IMR-90 (cell line): ENCODE results near the gene RPTOR. TPM values are rescaled to one million over a fixed set of nuclear protein-coding genes. Genes with fewer than 3 reads are reported as not detected.

Source experiments
- ATAC-seq: fragments of 200-7000 bp; cut with Tn5 transposase; 2 replicates; pipeline ENCODE4 v1.9.1; 2020; ENCODE audit warnings: low read depth, mild to moderate bottlenecking, moderate library complexity
- BruUV-seq: library from RNA; stranded (reverse); fragments of 400-500 nt; replicated peaks from 2 replicates; lab custom pipeline; 2021; lab: Mats Ljungman, UMichigan
- CTCF ChIA-PET: fragments of 300-600 bp; formaldehyde crosslinking; extraction: SDS; loops from one replicate; lab custom pipeline; 2021; ENCODE audit warnings: antibody characterized with exemption; lab: Yijun Ruan, JAX
- POLR2A ChIA-PET: fragments of 300-600 bp; sonication (Branson Sonifier 250); formaldehyde crosslinking; loops from one replicate; lab custom pipeline; 2022; ENCODE audit warnings: antibody characterized with exemption; ENCODE audit not compliant: unreplicated experiment; lab: Charles Lee
- DNase-seq: peaks from one replicate; pipeline ENCODE4 v3.0.0; 2013
- H2AFZ ChIP-seq: replicated peaks from 2 replicates; pipeline ENCODE3; 2013; ENCODE audit warnings: low read length, mild to moderate bottlenecking; ENCODE audit not compliant: poor library complexity
- H2AK5ac ChIP-seq: 2 replicates; pipeline ENCODE4 v1.6.1; 2013; ENCODE audit warnings: low read depth, low read length, inconsistent platforms
- H2AK9ac ChIP-seq: replicated peaks from 2 replicates; pipeline ENCODE3; 2013; ENCODE audit warnings: mild to moderate bottlenecking, low read depth, low read length, moderate library complexity; ENCODE audit not compliant: poor library complexity
- H2BK120ac ChIP-seq: 2 replicates; pipeline ENCODE4 v1.6.1; 2013; ENCODE audit warnings: low read depth, low read length, inconsistent platforms
- H2BK15ac ChIP-seq: 3 replicates; pipeline ENCODE4 v1.6.1; 2013; ENCODE audit warnings: low read depth, low read length, inconsistent platforms
- H2BK20ac ChIP-seq: 2 replicates; pipeline ENCODE4 v1.6.1; 2013; ENCODE audit warnings: low read depth, mild to moderate bottlenecking, inconsistent platforms, low read length, moderate library complexity
- H2BK5ac ChIP-seq: 2 replicates; pipeline ENCODE4 v1.6.1; 2013; ENCODE audit warnings: mild to moderate bottlenecking, low read depth, low read length, inconsistent platforms; ENCODE audit not compliant: poor library complexity, severe bottlenecking
- H3K14ac ChIP-seq: replicated peaks from 2 replicates; pipeline ENCODE4 v1.6.1; 2013; ENCODE audit warnings: low read depth, low read length, inconsistent platforms
- H3K18ac ChIP-seq: 2 replicates; pipeline ENCODE4 v1.6.1; 2013; ENCODE audit warnings: low read depth, low read length, control low read depth
- H3K23ac ChIP-seq: 2 replicates; pipeline ENCODE4 v1.6.1; 2013; ENCODE audit warnings: low read depth, low read length, inconsistent platforms
- H3K27ac ChIP-seq: 2 replicates; pipeline ENCODE4 v1.5.1; 2013; ENCODE audit warnings: mild to moderate bottlenecking, control low read depth, low read length; ENCODE audit not compliant: insufficient read depth
- H3K27me3 ChIP-seq: 2 replicates; pipeline ENCODE4 v1.6.1; 2013; ENCODE audit warnings: low read length; ENCODE audit not compliant: control insufficient read depth, insufficient read depth
- H3K36me3 ChIP-seq: 2 replicates; pipeline ENCODE4 v1.6.1; 2013; ENCODE audit warnings: low read length, mixed read lengths; ENCODE audit not compliant: control insufficient read depth, insufficient read depth
- H3K4ac ChIP-seq: 2 replicates; pipeline ENCODE4 v1.6.1; 2013; ENCODE audit warnings: low read depth, low read length, inconsistent platforms
- H3K4me1 ChIP-seq: 2 replicates; pipeline ENCODE4 v1.6.1; 2013; ENCODE audit warnings: low read length, mixed read lengths; ENCODE audit not compliant: control insufficient read depth, insufficient read depth
- H3K4me2 ChIP-seq: 2 replicates; pipeline ENCODE4 v1.6.1; 2013; ENCODE audit warnings: low read depth, mild to moderate bottlenecking, control low read depth, low read length, moderate library complexity
- H3K4me3 ChIP-seq: 2 replicates; pipeline ENCODE4 v1.5.1; 2013; ENCODE audit warnings: low read depth, mild to moderate bottlenecking, control low read depth, low read length, moderate library complexity; ENCODE audit not compliant: insufficient read depth
- H3K56ac ChIP-seq: 2 replicates; pipeline ENCODE4 v1.6.1; 2013; ENCODE audit warnings: low read length, inconsistent platforms; ENCODE audit not compliant: insufficient read depth; ENCODE audit errors: extremely low read depth
- H3K79me1 ChIP-seq, 2 experiments: 2 replicates each; pipeline ENCODE4 v1.6.1; 2013; ENCODE audit warnings: low read length in 2 of 2, inconsistent platforms in 1 of 2, low read depth in 1 of 2
- H3K9ac ChIP-seq: 2 replicates; pipeline ENCODE4 v1.6.1; 2013; ENCODE audit warnings: low read depth, low read length, control low read depth
- H3K9me1 ChIP-seq: 2 replicates; pipeline ENCODE4 v1.6.1; 2013; ENCODE audit warnings: low read length, inconsistent platforms; ENCODE audit not compliant: insufficient read depth
- H3K9me3 ChIP-seq: 2 replicates; pipeline ENCODE4 v1.6.1; 2013; ENCODE audit warnings: low read length; ENCODE audit not compliant: control insufficient read depth, insufficient read depth
- H4K20me1 ChIP-seq: 2 replicates; pipeline ENCODE4 v1.6.1; 2013; ENCODE audit warnings: low read length, inconsistent platforms; ENCODE audit not compliant: insufficient read depth
- H4K5ac ChIP-seq: 2 replicates; pipeline ENCODE4 v1.6.1; 2013; ENCODE audit warnings: mild to moderate bottlenecking, low read depth, low read length, control low read depth
- H4K8ac ChIP-seq, 2 experiments: 2 replicates each; pipeline ENCODE4 v1.6.1; 2013; ENCODE audit warnings: low read depth in 2 of 2, low read length in 2 of 2, control low read depth in 1 of 2, inconsistent platforms in 1 of 2
- H4K91ac ChIP-seq: 2 replicates; pipeline ENCODE4 v1.6.1; 2013; ENCODE audit warnings: low read depth, low read length, inconsistent platforms; ENCODE audit not compliant: insufficient read depth
- BHLHE40 ChIP-seq: fragments of 150-350 bp; IDR thresholded peaks from 2 replicates; pipeline ENCODE4 v1.6.1; 2016; ENCODE audit warnings: mild to moderate bottlenecking, low read depth, low read length
- CTCF ChIP-seq: conservative IDR thresholded peaks from 2 replicates; pipeline ENCODE4 v1.5.1; 2012; ENCODE audit warnings: mild to moderate bottlenecking, low read depth, low read length, improper control_type of control experiment
- ELK1 ChIP-seq: fragments of 150-350 bp; IDR thresholded peaks from 2 replicates; pipeline ENCODE4 v1.6.1; 2016; ENCODE audit warnings: low read depth, mild to moderate bottlenecking, low read length, moderate library complexity, borderline replicate concordance
- MAZ ChIP-seq: IDR thresholded peaks from 2 replicates; pipeline ENCODE4 v1.6.1; 2012; ENCODE audit warnings: low read depth, mild to moderate bottlenecking, low read length, improper control_type of control experiment, moderate library complexity, borderline replicate concordance
- MXI1 ChIP-seq: IDR thresholded peaks from 2 replicates; pipeline ENCODE4 v1.6.1; 2012; ENCODE audit warnings: low read depth, mild to moderate bottlenecking, low read length, moderate library complexity, borderline replicate concordance
- NFE2L2 ChIP-seq: fragments of 150-350 bp; IDR thresholded peaks from 2 replicates; pipeline ENCODE4 v1.6.1; 2016; ENCODE audit warnings: low read depth, mild to moderate bottlenecking, low read length
- POLR2A ChIP-seq: IDR thresholded peaks from 2 replicates; pipeline ENCODE4 v1.6.1; 2012; ENCODE audit warnings: mild to moderate bottlenecking, low read depth, low read length
- RCOR1 ChIP-seq: IDR thresholded peaks from 2 replicates; pipeline ENCODE4 v1.6.1; 2012; ENCODE audit warnings: mild to moderate bottlenecking, low read length, improper control_type of control experiment; ENCODE audit not compliant: insufficient replicate concordance
- SMC3 ChIP-seq: fragments of 150-350 bp; IDR thresholded peaks from 2 replicates; pipeline ENCODE4 v1.6.1; 2016; ENCODE audit warnings: low read depth, mild to moderate bottlenecking, antibody characterized with exemption, low read length, moderate library complexity
- USF2 ChIP-seq: fragments of 150-350 bp; IDR thresholded peaks from 2 replicates; pipeline ENCODE4 v1.6.1; 2017; ENCODE audit warnings: mild to moderate bottlenecking, antibody characterized with exemption, low read length, low read depth
- WGBS, 2 experiments: methylation state at CpG; one replicate each; pipeline versions ENCODE4 v1.1.5 to v1.1.7; 2013; ENCODE audit warnings: missing lambda C conversion rate in 2 of 2; ENCODE audit not compliant: insufficient read length in 1 of 2; ENCODE audit errors: extremely low coverage in 2 of 2; 5-methylcytosine and 5-hydroxymethylcytosine counted together
- dilution Hi-C: fragments of 300-500 bp; cut with HindIII; formaldehyde crosslinking; loops from one replicate; pipeline ENCODE4 v1.14.3; 2018; ENCODE audit warnings: low sequenced_read_pairs; ENCODE audit not compliant: unreplicated experiment
- in situ Hi-C: fragments of 300-500 bp; cut with MboI; formaldehyde crosslinking; loops from 3 replicates; pipeline ENCODE4 v1.14.3; 2019; ENCODE audit warnings: low sequenced_read_pairs, inconsistent platforms, mixed read lengths
- intact Hi-C: fragments of 100-400 bp; cut with micrococcal nuclease; formaldehyde crosslinking; loops from 2 replicates; pipeline ENCODE4 v1.10.0; 2022
- polyA plus RNA-seq, 3 experiments: library from polyadenylated mRNA; depleted of rRNA; stranded (reverse); fragments of >200 nt; gene quantifications; 2 replicates each; pipeline ENCODE4 v1.2.3, GENCODE V29; 2012; ENCODE audit warnings: low replicate concordance in 1 of 3
- total RNA-seq: library from RNA; depleted of rRNA; stranded (reverse); fragments of >200 nt; gene quantifications from 2 replicates; pipeline ENCODE4 v1.2.3, GENCODE V29; 2012

RPTOR gene
- total and polyA plus RNA-seq, 2 of the 4 experiments (the other 2 are of a cell fraction) = 10.8 to 14.7 TPM

- H3K14ac ChIP-seq = no peak overlapping the region
- H3K9me1 ChIP-seq = peaks cover 6% of the 10 kb centered on the region
- no peak overlapping the region for H3K4me2 ChIP-seq
- H2BK120ac ChIP-seq = no peak overlapping the region
- no peak overlapping the region for H3K56ac ChIP-seq
- H2BK5ac ChIP-seq = no peak overlapping the region
- H2BK20ac ChIP-seq = no peak overlapping the region
- H3K27ac ChIP-seq = no peak overlapping the region
- intact Hi-C loops = no loop called here
- DNase-seq = no peak
- H2AK5ac ChIP-seq = no peak overlapping the region
- no peak overlapping the region for H2AFZ ChIP-seq
- H3K4ac ChIP-seq = no peak overlapping the region
- dilution Hi-C loops = no loop called here
- CTCF ChIA-PET = no interaction called here
- WGBS, 2 experiments = 93% methylated on average over 14 of the region's 33 CpGs; no CpG with 5 or more reads in 1 of the 2 experiments
- no peaks in the 10 kb centered on the region for H3K4me1 ChIP-seq
- POLR2A ChIA-PET = no interaction called here
- ATAC-seq = no peak
- BruUV-seq = no TSS peak
- H3K9me3 ChIP-seq = no peaks in the 10 kb centered on the region
- TF ChIP-seq POLR2A (no peak), SMC3 (no peak), ELK1 (no peak), MAZ (no peak), BHLHE40 (no peak), NFE2L2 (no peak), RCOR1 (no peak), MXI1 (no peak), CTCF (no peak), USF2 (no peak)
- no peak overlapping the region for H3K4me3 ChIP-seq
- no peaks in the 10 kb centered on the region for H3K79me1 ChIP-seq
- no peak overlapping the region for H2AK9ac ChIP-seq
- H3K27me3 ChIP-seq = no peaks in the 10 kb centered on the region
- in situ Hi-C loops = no loop called here
- H4K8ac ChIP-seq = no peak overlapping the region
- H4K20me1 ChIP-seq = no peaks in the 10 kb centered on the region
- no peak overlapping the region for H3K23ac ChIP-seq
- no peak overlapping the region for H2BK15ac ChIP-seq
- no peak overlapping the region for H4K91ac ChIP-seq
- H3K18ac ChIP-seq = no peak overlapping the region
- peaks cover 41% of the 10 kb centered on the region for H3K36me3 ChIP-seq
- H4K5ac ChIP-seq = no peak overlapping the region
- no peak overlapping the region for H3K9ac ChIP-seq
These were observed 378.0 kb downstream of the RPTOR start for GRCh38 chr17:80922580-80923160.
